Measurements from ENCODE around the gene TEX29. TPM values are rescaled to one million over a fixed set of nuclear protein-coding genes. Genes with fewer than 3 reads are reported as not detected.
A peak's percentile ranks its signal among the peaks of the same experiment; 100 is the strongest.

The TEX29 gene
- total and polyA plus RNA-seq, 10 of the 15 experiments (the other 5 are each of a cell fraction or from before 2014, with no cell fraction given), result 0.14 to 0.30 (median 0.22) TPM; not detected in 7

GRCh38 chr13:111344471-111345191 is 24.2 kb downstream of the TEX29 start:
- ChIA-PET CTCF (no interaction called here), RAD21 (ENCODE audit: unreplicated experiment) (no interaction called here), SMC1A (ENCODE audit: uncharacterized antibody, unreplicated experiment) (no interaction called here), POLR2A (no interaction called here)
- ATAC-seq (0 out of 3 replicates have a peak, but pooled peaks have one; percentile 40), FAIRE-seq (no peak), DNase-seq (ENCODE audit: low read depth, low spot score) (no peak)
- H3K27me3 ChIP-seq (replicated peaks in 1 of 2; ENCODE audit: control insufficient read depth in 2 of 2, insufficient read depth in 2 of 2, low read length in 1 of 2), result no peaks in the 10 kb centered on the region
- no peaks in the 10 kb centered on the region for H3K9me3 ChIP-seq (replicated peaks; ENCODE audit: control insufficient read depth, insufficient read depth, low read length)
- no peaks in the 10 kb centered on the region for H4K20me1 ChIP-seq (ENCODE audit: control insufficient read depth, insufficient read depth)
- no TSS peak for BruUV-seq (replicated peaks)
- H3K36me3 ChIP-seq (ENCODE audit: control insufficient read depth in 2 of 2, insufficient read depth in 2 of 2, low read length in 1 of 2), result no peaks in the 10 kb centered on the region; a peak in 1 of 4 replicates
- intact Hi-C loops (cut with micrococcal nuclease; ENCODE audit: unreplicated experiment) (no loop called here), in situ Hi-C loops (cut with MboI) (no loop called here)
- H3K79me2 ChIP-seq (ENCODE audit: control insufficient read depth, insufficient read depth, low read length), result no peaks in the 10 kb centered on the region
- no peak overlapping the region for H3K4me2 ChIP-seq (ENCODE audit: control insufficient read depth, insufficient read depth)
- H3K27ac ChIP-seq (ENCODE audit: control insufficient read depth, insufficient read depth), result no peak overlapping the region
- TF ChIP-seq SUPT20H (IDR thresholded peaks at IDR 0.05; ENCODE audit: borderline replicate concordance, control insufficient read depth, low read depth, low read length) (no peak), CBX5 (IDR thresholded peaks at IDR 0.05; ENCODE audit: low read depth) (no peak), E2F4 (IDR thresholded peaks at IDR 0.05; ENCODE audit: low read depth, low read length) (no peak), TCF7 (IDR thresholded peaks at IDR 0.05; ENCODE audit: borderline replicate concordance) (no peak), ZBED1 (IDR thresholded peaks at IDR 0.05; ENCODE audit: borderline replicate concordance) (no peak), ASH2L (IDR thresholded peaks at IDR 0.05; ENCODE audit: borderline replicate concordance, low read depth) (no peak), EZH2 (IDR thresholded peaks at IDR 0.05; ENCODE audit: borderline replicate concordance, control insufficient read depth, low read depth, low read length) (no peak)
- no peak overlapping the region for H3K4me3 ChIP-seq
- H2AFZ ChIP-seq (ENCODE audit: control insufficient read depth, low read depth, low read length), result no peak overlapping the region
- H3K4me1 ChIP-seq (ENCODE audit: control insufficient read depth, insufficient read depth, low read length), result no peaks in the 10 kb centered on the region
- WGBS (ENCODE audit: insufficient coverage, insufficient replicate concordance, low lambda C conversion rate, missing lambda C conversion rate), result 78% methylated on average over 25 of the region's 25 CpGs
- H3K9ac ChIP-seq (ENCODE audit: control insufficient read depth, insufficient read depth, low read length), result no peak overlapping the region

Measured in GM12878 (cell line).